NCI-H2029 (cell line): ENCODE measurements around the gene SEPTIN10.
A peak's percentile ranks its signal among the peaks of the same experiment; 100 is the strongest.
"Not testable (repeated sequence)": the region's sequence is repeated elsewhere in the genome, so short reads cannot be mapped to it uniquely, and the experiment has no call there.

ENCODE experiments used
- DNase-seq: peaks from one replicate; lab custom pipeline; 2025; lab: John Stamatoyannopoulos, UW

SEPTIN10 gene

DNA sequence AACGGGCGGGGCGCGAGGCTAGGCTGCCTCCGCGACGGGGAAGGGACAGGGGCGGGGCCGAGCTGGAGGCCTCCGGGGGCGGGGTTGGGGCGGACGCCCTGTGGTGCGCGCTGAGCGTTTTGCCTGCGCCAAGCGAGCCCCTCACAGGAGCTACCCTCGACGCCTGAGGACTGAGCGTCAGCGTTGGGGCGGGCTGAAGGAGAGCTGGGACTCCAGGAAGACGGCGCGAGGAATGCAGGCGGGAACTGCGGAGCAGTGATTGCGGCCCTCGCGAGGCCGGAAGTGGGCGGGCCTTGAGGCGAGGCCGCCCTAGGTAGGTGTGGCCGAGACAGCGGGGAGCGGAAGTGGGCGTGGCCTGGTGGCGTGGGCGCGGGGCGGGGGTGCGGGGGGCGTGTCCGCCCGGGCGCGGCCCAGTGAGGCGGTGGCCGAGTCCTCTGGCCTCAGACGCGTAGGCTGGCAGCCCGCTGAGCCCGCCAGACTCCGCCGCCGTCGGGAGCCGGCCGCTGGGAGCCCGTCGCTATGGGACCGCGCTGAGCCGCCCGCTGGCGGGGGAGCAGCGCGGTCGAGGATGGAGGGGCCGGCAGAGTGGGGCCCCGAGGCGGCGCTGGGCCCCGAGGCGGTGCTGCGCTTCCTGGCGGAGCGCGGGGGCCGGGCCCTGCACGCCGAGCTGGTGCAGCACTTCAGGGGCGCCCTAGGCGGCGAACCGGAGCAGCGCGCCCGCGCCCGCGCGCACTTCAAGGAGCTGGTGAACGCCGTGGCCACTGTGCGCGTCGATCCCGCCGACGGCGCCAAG is at the start of gene SEPTIN10, which contains the start of gene SOWAHC:
Gene SEPTIN10 (minus strand): TSS at position 45 of the 793 bp plus-strand sequence. CDS start 139 bp downstream, outside the sequence.
Gene SOWAHC (plus strand): TSS at position 443 of the 793 bp plus-strand sequence. CDS start 126 bp downstream, at position 569.
- peak; percentile 87 for DNase-seq

- DNase-seq: no peak
These were observed 49.1 kb upstream of the SEPTIN10 start for GRCh38 chr2:109662889-109663288.

GRCh38 chr2:109660046-109660860 is 46.5 kb upstream of the SEPTIN10 start:
- DNase-seq: no peak

- no peak for DNase-seq
These were observed 45.8 kb upstream of the SEPTIN10 start for GRCh38 chr2:109659396-109660045.

GRCh38 chr2:109655287-109655686 is 41.5 kb upstream of the SEPTIN10 start:
- DNase-seq: no peak

DNA sequence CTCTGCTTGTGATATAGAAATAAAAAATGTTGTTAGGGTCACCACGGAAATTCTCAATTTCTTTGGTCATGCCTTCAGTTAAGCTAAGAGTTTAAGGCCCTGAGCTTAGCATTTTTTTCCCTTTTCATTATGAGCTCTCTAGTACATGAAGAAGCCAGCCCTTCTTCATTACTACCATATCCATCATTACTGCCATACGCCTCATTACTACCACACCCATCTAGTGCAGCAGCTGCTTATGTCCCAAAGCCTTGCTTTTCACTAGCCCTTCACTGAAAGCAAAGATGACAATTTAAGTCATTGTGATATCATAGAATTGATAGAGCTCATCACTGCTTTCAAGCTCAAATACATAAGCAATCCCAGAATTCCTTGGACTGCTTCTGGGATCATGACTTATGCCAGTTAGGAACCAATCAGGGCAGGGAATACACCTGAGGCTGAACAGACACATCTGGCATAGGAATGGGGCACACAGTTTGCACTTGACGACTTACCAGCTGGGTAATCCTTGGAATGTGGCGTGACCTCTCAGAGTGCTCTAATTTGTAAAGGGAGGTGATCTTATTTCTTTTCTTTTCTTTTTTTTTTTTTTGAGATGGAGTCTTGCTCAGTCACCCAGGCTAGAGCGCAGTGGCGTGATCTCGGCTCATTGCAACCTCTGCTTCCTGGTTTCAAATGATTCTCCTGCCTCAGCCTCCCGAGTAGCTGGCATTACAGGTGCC is 40.7 kb upstream of the SEPTIN10 start:
- DNase-seq: no peak

DNA sequence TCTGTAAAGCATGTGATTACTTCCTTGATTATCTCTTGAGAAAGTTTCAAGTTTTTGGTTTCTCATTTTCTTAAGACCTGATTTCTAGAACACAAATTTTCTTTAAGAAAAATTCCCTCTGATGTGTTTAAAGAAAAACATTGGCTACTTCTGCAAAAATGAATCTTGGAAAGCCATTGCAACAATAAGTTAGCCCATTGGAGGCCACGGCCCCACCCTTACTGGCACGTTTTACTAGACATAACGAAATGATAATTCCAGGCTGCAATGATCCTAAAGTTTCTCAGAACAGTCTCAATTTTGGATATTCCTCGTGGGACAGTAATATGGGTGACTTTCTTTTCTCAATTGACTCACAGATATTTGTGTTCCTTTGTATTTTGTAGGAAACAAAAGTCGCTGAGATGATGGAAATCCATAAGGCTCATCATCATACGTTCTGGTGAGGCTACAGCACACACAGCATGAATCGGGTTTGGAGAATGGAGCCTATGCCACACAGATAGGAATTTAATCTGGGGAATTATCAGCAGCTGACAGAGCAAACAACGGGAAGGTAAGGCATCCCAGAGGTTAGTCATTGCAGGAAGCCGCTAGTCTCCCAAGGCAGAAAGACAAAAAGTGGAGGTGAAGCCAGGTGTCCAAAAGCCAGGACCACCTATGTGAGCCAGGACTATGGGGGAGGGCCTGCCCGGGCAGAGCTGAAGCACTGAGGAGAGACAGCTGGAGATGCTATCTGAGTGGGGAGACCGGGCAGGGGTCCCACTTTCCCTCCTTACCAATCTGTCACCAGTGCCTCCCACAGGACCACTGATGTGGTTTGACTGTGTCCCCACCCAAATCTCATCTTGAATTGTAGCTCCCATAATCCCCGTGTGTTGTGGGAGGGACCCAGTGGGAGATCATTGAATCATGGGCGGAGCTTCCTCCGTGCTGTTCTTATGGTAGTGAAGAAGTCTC is 36.2 kb upstream of the SEPTIN10 start:
- DNase-seq: no peak

DNA sequence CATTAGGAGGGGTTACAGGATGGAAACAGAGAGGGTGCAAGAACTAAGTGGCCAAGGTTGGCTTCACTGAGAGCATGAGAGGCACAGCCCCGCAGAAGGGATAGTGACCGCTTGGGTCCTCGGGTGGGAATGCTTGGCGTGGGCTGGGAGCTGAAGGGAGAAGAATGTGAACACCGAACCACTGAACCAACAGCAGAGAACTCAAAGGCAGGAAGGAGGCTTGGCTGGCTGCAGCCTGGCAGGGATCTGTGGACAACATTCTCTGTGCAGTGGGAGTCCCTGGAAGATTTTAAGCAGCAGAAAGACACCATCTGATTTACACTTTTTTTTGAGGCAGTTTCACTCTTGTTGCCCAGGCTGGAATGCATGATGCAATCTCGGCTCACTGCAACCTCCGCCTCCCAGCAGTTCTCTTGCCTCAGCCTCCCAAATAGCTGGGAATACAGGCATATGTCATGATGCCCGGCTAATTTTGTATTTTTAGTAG is 34.3 kb upstream of the SEPTIN10 start:
- DNase-seq: no peak

GRCh38 chr2:109647636-109648035 is 33.9 kb upstream of the SEPTIN10 start:
- DNase-seq: no peak

- DNase-seq: no peak
These were observed 33.2 kb upstream of the SEPTIN10 start for GRCh38 chr2:109646961-109647360.

- no peak for DNase-seq
These were observed 31.8 kb upstream of the SEPTIN10 start for GRCh38 chr2:109645412-109646184.

DNA sequence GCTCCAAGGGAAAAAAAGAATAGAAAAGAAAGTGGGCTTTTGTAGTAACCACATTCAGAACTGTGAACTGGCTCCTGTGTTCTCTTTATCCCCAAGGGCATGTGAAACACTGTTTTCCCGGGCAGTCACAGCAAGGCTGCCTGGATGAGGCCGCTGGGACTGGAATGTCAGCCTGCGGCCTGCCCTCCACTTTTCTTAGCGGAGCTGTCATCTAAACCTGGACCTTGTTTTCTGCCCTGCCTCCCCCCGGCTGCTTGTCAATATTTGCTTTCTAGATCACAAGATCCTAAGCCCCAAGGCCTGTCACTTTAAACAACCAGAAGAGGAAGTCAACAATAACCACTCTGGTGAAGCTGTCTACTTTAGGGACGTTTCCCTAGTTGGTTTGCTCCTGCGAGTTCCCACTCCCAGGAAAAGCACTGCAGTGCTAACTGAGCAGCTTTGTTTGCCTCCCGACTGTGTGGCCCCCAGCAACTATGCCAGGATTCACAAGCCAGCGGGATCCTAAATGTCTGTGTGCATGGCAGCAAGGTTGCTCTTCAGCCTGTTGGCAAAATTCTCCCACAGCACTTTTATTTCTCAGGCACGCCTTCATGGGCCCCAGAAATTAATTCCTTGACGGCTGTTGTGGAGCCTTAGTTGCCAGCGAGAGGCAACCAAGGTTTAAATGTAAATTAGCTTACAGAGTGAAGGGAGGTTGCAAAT is 31.0 kb upstream of the SEPTIN10 start:
- peak; percentile 57 for DNase-seq

DNA sequence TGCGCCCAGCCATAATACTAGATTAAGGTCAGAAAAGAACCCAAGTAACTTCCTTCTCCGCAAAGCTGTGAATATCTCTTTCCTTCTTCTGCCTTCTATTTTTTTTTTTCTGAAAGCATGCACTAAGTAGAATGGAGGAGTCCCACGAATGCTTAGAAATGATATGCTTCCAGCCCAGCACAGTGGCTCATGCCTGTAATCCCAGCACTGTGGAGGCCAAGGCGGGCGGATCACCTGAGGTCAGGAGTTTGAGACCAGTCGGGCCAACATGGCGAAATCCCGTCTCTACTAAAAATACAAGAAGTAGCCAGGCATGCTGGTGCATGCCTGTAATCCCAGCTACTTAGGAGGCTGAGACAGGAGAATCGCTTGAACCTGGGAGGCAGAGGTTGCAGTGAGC is 26.2 kb upstream of the SEPTIN10 start:
- DNase-seq: not testable (repeated sequence)

GRCh38 chr2:109638795-109639194 is 25.0 kb upstream of the SEPTIN10 start:
- peak; percentile 51 for DNase-seq

GRCh38 chr2:109637749-109638570 is 24.2 kb upstream of the SEPTIN10 start:
- no peak for DNase-seq

DNA sequence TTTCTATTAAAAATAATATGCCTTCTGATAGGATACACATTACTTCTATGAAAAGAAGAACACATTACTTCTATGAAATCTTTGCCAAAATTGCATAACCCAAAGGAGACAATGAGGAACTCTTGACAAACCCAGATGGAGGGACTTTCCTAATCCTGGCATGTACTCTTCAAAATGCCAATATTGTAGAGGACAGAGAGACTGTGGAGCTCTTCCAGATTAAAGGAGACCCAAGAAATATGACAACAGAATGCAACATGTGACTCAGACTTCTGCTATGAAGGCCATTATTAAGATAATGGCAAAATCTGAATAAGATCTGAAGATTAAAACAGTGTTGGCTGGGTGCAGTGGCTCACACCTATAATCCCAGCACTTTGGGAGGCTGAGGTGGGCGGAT is 22.6 kb upstream of the SEPTIN10 start:
- no peak for DNase-seq

DNA sequence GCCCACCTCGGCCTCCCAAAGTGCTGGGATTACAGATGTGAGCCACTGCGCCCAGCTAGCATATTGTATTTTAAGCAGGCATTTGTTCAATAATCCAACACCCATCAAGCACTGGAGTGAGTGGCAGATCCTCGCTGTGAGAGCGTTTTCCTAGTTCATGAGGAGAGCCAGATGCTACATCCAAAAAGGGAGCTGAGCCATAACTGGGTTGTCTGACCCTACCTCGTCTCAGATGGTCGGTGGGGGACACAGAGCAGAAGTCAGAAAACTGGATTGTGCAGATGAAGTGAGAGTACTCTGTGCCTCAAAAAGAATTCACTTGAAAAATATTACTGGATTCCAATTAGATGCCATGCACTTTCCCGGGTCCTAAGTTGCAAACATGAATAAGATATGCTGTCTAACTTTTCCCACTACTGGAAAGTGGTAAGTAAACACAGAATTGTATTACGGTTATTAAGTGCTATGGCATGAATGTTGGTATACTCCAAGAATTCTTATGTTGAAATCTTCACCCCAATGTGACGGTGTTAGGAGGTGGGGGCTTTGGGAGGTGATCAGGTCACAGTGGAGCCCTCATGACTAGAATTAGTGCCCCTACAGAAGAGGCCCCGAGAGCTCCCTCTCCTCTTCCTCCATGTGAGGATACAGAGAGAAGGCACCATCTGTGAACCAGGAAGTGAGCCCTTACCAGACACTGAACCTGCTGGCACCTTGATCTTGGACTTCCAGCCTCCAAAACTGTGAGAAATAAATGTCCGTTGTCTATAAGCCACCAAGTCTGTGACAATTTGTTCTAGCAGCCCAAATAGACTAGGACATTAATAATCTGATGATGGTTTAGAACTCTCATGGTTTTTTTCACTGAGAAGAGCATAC is 21.9 kb upstream of the SEPTIN10 start:
- no peak for DNase-seq
